ENCODE results near the gene DNAJC9.
"Not testable (repeated sequence)": the region's sequence is repeated elsewhere in the genome, so short reads cannot be mapped to it uniquely, and the experiment has no call there.

DNAJC9 gene

GRCh38 chr10:73264423-73264822 lies 17.4 kb upstream of the DNAJC9 start:
- no peak for TF ChIP-seq CTCF (IDR thresholded peaks at IDR 0.05; ENCODE audit: unreplicated experiment in 3 of 3)
- no peak overlapping the region for H3K27ac Mint-ChIP-seq
- H3K9me3 Mint-ChIP-seq = peaks cover 2% of the 10 kb centered on the region
- no peak overlapping the region for H3K4me3 Mint-ChIP-seq
- H3K36me3 Mint-ChIP-seq (ENCODE audit: low read depth) = no peaks in the 10 kb centered on the region
- no peaks in the 10 kb centered on the region for H3K4me1 Mint-ChIP-seq
- H3K27me3 Mint-ChIP-seq (ENCODE audit: low read depth) = peaks cover 12% of the 10 kb centered on the region

GRCh38 chr10:73263693-73264347 lies 16.8 kb upstream of the DNAJC9 start:
- peaks cover 8% of the 10 kb centered on the region for H3K27me3 Mint-ChIP-seq (ENCODE audit: low read depth)
- peaks cover 4% of the 10 kb centered on the region for H3K36me3 Mint-ChIP-seq (ENCODE audit: low read depth)
- H3K27ac Mint-ChIP-seq = no peak overlapping the region

GRCh38 chr10:73262880-73263555 lies 16.0 kb upstream of the DNAJC9 start:
- Mint-ChIP-seq H3K4me1 (no peaks in the 10 kb centered on the region), H3K9me3 (peaks cover 10% of the 10 kb centered on the region), H3K27me3 (ENCODE audit: low read depth) (peaks cover 8% of the 10 kb centered on the region), H3K27ac (no peak overlapping the region), H3K4me3 (no peak overlapping the region), H3K36me3 (ENCODE audit: low read depth) (peaks cover 4% of the 10 kb centered on the region)
- TF ChIP-seq CTCF (IDR thresholded peaks at IDR 0.05; ENCODE audit: unreplicated experiment in 3 of 3) = no peak

More at GRCh38 chr10:73263693-73264347, 16.8 kb upstream of the DNAJC9 start:
- no peaks in the 10 kb centered on the region for H3K4me1 Mint-ChIP-seq
- no peak overlapping the region for H3K4me3 Mint-ChIP-seq
- TF ChIP-seq CTCF (IDR thresholded peaks at IDR 0.05; ENCODE audit: unreplicated experiment in 3 of 3) = peak; percentile 38 to 57 (median 48)
- peaks cover 8% of the 10 kb centered on the region for H3K9me3 Mint-ChIP-seq

- Mint-ChIP-seq H3K36me3 (ENCODE audit: low read depth) (peaks cover 4% of the 10 kb centered on the region), H3K4me1 (no peaks in the 10 kb centered on the region), H3K27ac (no peak overlapping the region), H3K4me3 (no peak overlapping the region), H3K27me3 (ENCODE audit: low read depth) (peaks cover 8% of the 10 kb centered on the region), H3K9me3 (peaks cover 10% of the 10 kb centered on the region)
- TF ChIP-seq CTCF (IDR thresholded peaks at IDR 0.05; ENCODE audit: unreplicated experiment in 3 of 3) = no peak
These were observed 15.2 kb upstream of the DNAJC9 start for GRCh38 chr10:73262105-73262730.

- Mint-ChIP-seq H3K36me3 (ENCODE audit: low read depth) (peaks cover 4% of the 10 kb centered on the region), H3K4me3 (no peak overlapping the region), H3K27me3 (ENCODE audit: low read depth) (peaks cover 8% of the 10 kb centered on the region), H3K9me3 (peaks cover 10% of the 10 kb centered on the region), H3K27ac (no peak overlapping the region), H3K4me1 (no peaks in the 10 kb centered on the region)
- no peak for TF ChIP-seq CTCF (IDR thresholded peaks at IDR 0.05; ENCODE audit: unreplicated experiment in 3 of 3)
These were observed 14.4 kb upstream of the DNAJC9 start for GRCh38 chr10:73261362-73261995.

GRCh38 chr10:73258612-73259011 lies 11.6 kb upstream of the DNAJC9 start:
- H3K4me1 Mint-ChIP-seq; H3K36me3 Mint-ChIP-seq (ENCODE audit: low read depth); H3K27ac Mint-ChIP-seq; H3K27me3 Mint-ChIP-seq (ENCODE audit: low read depth); H3K4me3 Mint-ChIP-seq: not testable (repeated sequence)
- H3K9me3 Mint-ChIP-seq = peaks cover 10% of the 10 kb centered on the region
